ENCODE results near the gene PDS5B. TPM values are rescaled to one million over a fixed set of nuclear protein-coding genes. Genes with fewer than 3 reads are reported as not detected.

Gene PDS5B
- total and polyA plus RNA-seq, 9 of the 15 experiments (the other 6 are each of a cell fraction or from before 2014, with no cell fraction given) = 6.2 to 23.7 (median 13.1) TPM

- 50% methylated on average over 1 of the region's 2 CpGs for WGBS (ENCODE audit: insufficient coverage, low coverage, missing lambda C conversion rate)
- TF ChIP-seq ZNF12 (CRISPR knock-in tag; IDR thresholded peaks at IDR 0.05) = no peak
- no peak for TF ChIP-seq PTRF (tag; IDR thresholded peaks at IDR 0.05)
- TF ChIP-seq ID3 (CRISPR knock-in tag; IDR thresholded peaks at IDR 0.05) = no peak
- no peak for TF ChIP-seq ID3 (tag; IDR thresholded peaks at IDR 0.05)
- no peak for TF ChIP-seq ZNF589 (CRISPR knock-in tag; IDR thresholded peaks at IDR 0.05; ENCODE audit: low read depth)
- TF ChIP-seq E2F3 (CRISPR knock-in tag; IDR thresholded peaks at IDR 0.05) = no peak
- no peak for TF ChIP-seq NRF1 (conservative IDR thresholded peaks at IDR 0.05 in 1 of 2, IDR thresholded peaks at IDR 0.05 in 1 of 2)
- no peak for TF ChIP-seq ZNF696 (CRISPR knock-in tag; conservative IDR thresholded peaks at IDR 0.05)
- no peak for TF ChIP-seq BRD9 (IDR thresholded peaks at IDR 0.05; ENCODE audit: low read depth, partially characterized antibody)
- no peak for TF ChIP-seq NR2C1 (IDR thresholded peaks at IDR 0.05)
- no peak for TF ChIP-seq NR2C1 (tag; IDR thresholded peaks at IDR 0.05)
- no peak for TF ChIP-seq ARID4B (CRISPR knock-in tag; IDR thresholded peaks at IDR 0.05)
- no peak for TF ChIP-seq ZKSCAN8 (CRISPR knock-in tag; IDR thresholded peaks at IDR 0.05)
- TF ChIP-seq ZBTB43 (CRISPR knock-in tag; IDR thresholded peaks at IDR 0.05) = no peak
- TF ChIP-seq NFE2 (IDR thresholded peaks at IDR 0.05; ENCODE audit: low read depth) = no peak
- TF ChIP-seq HDAC3 (IDR thresholded peaks at IDR 0.05; ENCODE audit: borderline replicate concordance, partially characterized antibody) = no peak
- no peak for TF ChIP-seq FIP1L1 (IDR thresholded peaks at IDR 0.05; ENCODE audit: low read depth, low read length, poor library complexity, severe bottlenecking)
- no peak for TF ChIP-seq ATF1 (CRISPR knock-in tag; IDR thresholded peaks at IDR 0.05)
- no peak for TF ChIP-seq ATF1 (tag; IDR thresholded peaks at IDR 0.05)
Observed at GRCh38 chr13:32660227-32660626, 74.0 kb downstream of the PDS5B start.

More at GRCh38 chr13:32660227-32660626, 74.0 kb downstream of the PDS5B start:
- BruUV-seq (replicated peaks) = no TSS peak
- FAIRE-seq (no peak), DNase-seq (ENCODE audit: extremely low read depth in 1 of 4, low spot score in 3 of 4) (no peak), ATAC-seq (no peak)
- Histone ChIP-seq H3K9ac (ENCODE audit: insufficient read depth in 1 of 2, low read depth in 2 of 2, low read length in 2 of 2) (no peak overlapping the region), H3K4me1 (replicated peaks in 1 of 2; ENCODE audit: control insufficient read depth in 2 of 2, insufficient read depth in 2 of 2, low read length in 2 of 2) (no peaks in the 10 kb centered on the region; a peak in 1 of 5 replicates), H2AFZ (ENCODE audit: low read depth, low read length) (no peak overlapping the region), H4K20me1 (replicated peaks; ENCODE audit: control insufficient read depth, insufficient read depth, low read length) (no peaks in the 10 kb centered on the region), H3K4me3 (no peak overlapping the region), H3K36me3 (ENCODE audit: control insufficient read depth, insufficient read depth, low read length) (no peaks in the 10 kb centered on the region), H3K4me2 (ENCODE audit: insufficient read depth, low read length) (no peak overlapping the region), H3K9me3 (replicated peaks; ENCODE audit: control insufficient read depth, insufficient read depth, low read depth, low read length) (no peaks in the 10 kb centered on the region), H3K27ac (ENCODE audit: extremely low read depth, low read depth, low read length) (no peak overlapping the region), H3K9me1 (ENCODE audit: control insufficient read depth, insufficient read depth, low read length) (no peaks in the 10 kb centered on the region), H3K79me2 (ENCODE audit: control insufficient read depth, insufficient read depth, low read length) (peaks cover 17% of the 10 kb centered on the region; the same call in 2 of the 3 replicates), H3K27me3 (ENCODE audit: control insufficient read depth in 2 of 2, insufficient read depth in 2 of 2, low read length in 2 of 2) (no peaks in the 10 kb centered on the region)
- POLR2A ChIA-PET = no interaction called here
- intact Hi-C loops (cut with micrococcal nuclease) = no loop called here
- in situ Hi-C loops (cut with MboI) = no loop called here
- CTCF ChIA-PET (ENCODE audit: low intra/inter-chr PET ratio) = no interaction called here
